CD14-positive monocyte (primary cell): ENCODE data around the gene PDIA6. TPM values are rescaled to one million over a fixed set of nuclear protein-coding genes. Genes with fewer than 3 reads are reported as not detected.
"Not testable (repeated sequence)": the region's sequence is repeated elsewhere in the genome, so short reads cannot be mapped to it uniquely, and the experiment has no call there.

ENCODE experiments used
- DNase-seq, 3 donors: peaks; one replicate each; pipeline ENCODE4 v3.0.0-alpha.2; 2011 to 2022
- H2AFZ ChIP-seq: 2 replicates; pipeline ENCODE4 v1.6.0; 2012; ENCODE audit warnings: mild to moderate bottlenecking, low read depth, low read length, inconsistent platforms; ENCODE audit not compliant: insufficient read depth, poor library complexity, severe bottlenecking
- H3K27ac ChIP-seq, 2 donors: 1 replicate in 1 of 2; 2 replicates in 1 of 2; pipeline ENCODE4 v1.5.1; 2012 to 2013; ENCODE audit warnings: low read length in 2 of 2, control low read depth in 1 of 2, inconsistent platforms in 1 of 2, low read depth in 1 of 2, mild to moderate bottlenecking in 1 of 2
- H3K27me3 ChIP-seq, 2 donors: one replicate each; pipeline versions ENCODE4 v1.6.0 to v1.6.1; 2011 to 2013; ENCODE audit warnings: low read length in 2 of 2; ENCODE audit not compliant: control insufficient read depth in 2 of 2, insufficient read depth in 2 of 2
- H3K36me3 ChIP-seq, 2 donors: replicated peaks in 1 of 2; 1 replicate in 1 of 2; 2 replicates in 1 of 2; pipeline versions ENCODE4 v1.5.1 to v1.6.1; 2012 to 2013; ENCODE audit warnings: low read length in 2 of 2, control low read depth in 1 of 2, inconsistent platforms in 1 of 2, mild to moderate bottlenecking in 1 of 2; ENCODE audit not compliant: insufficient read depth in 2 of 2, control insufficient read depth in 1 of 2
- H3K4me1 ChIP-seq, 2 donors: 1 replicate in 1 of 2; 2 replicates in 1 of 2; pipeline versions ENCODE4 v1.5.1 to v1.6.1; 2012 to 2013; ENCODE audit warnings: low read length in 2 of 2, control low read depth in 1 of 2, inconsistent platforms in 1 of 2, mild to moderate bottlenecking in 1 of 2, moderate library complexity in 1 of 2; ENCODE audit not compliant: insufficient read depth in 2 of 2, control insufficient read depth in 1 of 2
- H3K4me2 ChIP-seq: replicated peaks from 2 replicates; pipeline ENCODE3; 2012; ENCODE audit warnings: low read length, moderate library complexity, mild to moderate bottlenecking; ENCODE audit not compliant: poor library complexity, severe bottlenecking; ENCODE audit errors: extremely low read depth
- H3K4me3 ChIP-seq, 3 experiments: fragments of 200-600 bp in 1 of 3; sonication (generic) in 1 of 3; replicated peaks in 1 of 3; 1 replicate in 2 of 3; 2 replicates in 1 of 3; pipeline ENCODE4 v1.5.1; 2011 to 2013; ENCODE audit warnings: low read length in 3 of 3, mild to moderate bottlenecking in 3 of 3, control low read depth in 2 of 3, low read depth in 2 of 3, inconsistent platforms in 1 of 3, moderate library complexity in 1 of 3
- H3K79me2 ChIP-seq: 2 replicates; pipeline ENCODE4 v1.6.0; 2012; ENCODE audit warnings: mild to moderate bottlenecking, control low read depth, inconsistent platforms, low read length, moderate library complexity; ENCODE audit not compliant: insufficient read depth
- H3K9ac ChIP-seq: 2 replicates; pipeline ENCODE4 v1.6.0; 2017; ENCODE audit warnings: low read length, mild to moderate bottlenecking; ENCODE audit not compliant: insufficient read depth, poor library complexity, severe bottlenecking
- H3K9me3 ChIP-seq, 2 donors: replicated peaks in 1 of 2; 1 replicate in 1 of 2; 2 replicates in 1 of 2; pipeline versions ENCODE4 v1.5.1 to v1.6.1; 2012 to 2013; ENCODE audit warnings: low read length in 2 of 2, control low read depth in 1 of 2; ENCODE audit not compliant: control insufficient read depth in 1 of 2, insufficient read depth in 1 of 2
- H4K20me1 ChIP-seq: 2 replicates; pipeline ENCODE4 v1.6.0; 2012; ENCODE audit warnings: mild to moderate bottlenecking, low read length, control low read depth, moderate library complexity; ENCODE audit not compliant: insufficient read depth
- H3K27ac Mint-ChIP-seq, 7 donors: one replicate each; pipeline ENCODE4 v1.8.0; 2020; ENCODE audit warnings: mild to moderate bottlenecking in 7 of 7, mixed read lengths in 7 of 7, moderate library complexity in 6 of 7, inconsistent platforms in 2 of 7
- H3K27me3 Mint-ChIP-seq, 3 donors: one replicate each; pipeline ENCODE4 v1.8.0; 2021 to 2022; ENCODE audit warnings: low read depth in 3 of 3, mild to moderate bottlenecking in 3 of 3, mixed read lengths in 3 of 3, moderate library complexity in 3 of 3, inconsistent platforms in 1 of 3
- H3K36me3 Mint-ChIP-seq, 2 donors: one replicate each; pipeline ENCODE4 v1.8.0; 2020; ENCODE audit warnings: mixed read lengths in 2 of 2, inconsistent platforms in 1 of 2, mild to moderate bottlenecking in 1 of 2
- H3K4me1 Mint-ChIP-seq: one replicate; pipeline ENCODE4 v1.8.0; 2020; ENCODE audit warnings: mild to moderate bottlenecking, mixed read lengths
- H3K4me3 Mint-ChIP-seq, 2 donors: one replicate each; pipeline ENCODE4 v1.8.0; 2020; ENCODE audit warnings: mild to moderate bottlenecking in 2 of 2, mixed read lengths in 2 of 2, moderate library complexity in 1 of 2
- H3K9me3 Mint-ChIP-seq, 7 donors: one replicate each; pipeline ENCODE4 v1.8.0; 2020 to 2022; ENCODE audit warnings: mixed read lengths in 7 of 7, mild to moderate bottlenecking in 6 of 7, moderate library complexity in 6 of 7, inconsistent platforms in 2 of 7
- WGBS: methylation state at CpG from one replicate; pipeline ENCODE4 v1.1.5; 2013; ENCODE audit warnings: missing lambda C conversion rate; ENCODE audit not compliant: insufficient coverage; 5-methylcytosine and 5-hydroxymethylcytosine counted together
- intact Hi-C, 2 donors: fragments of 100-400 bp; cut with micrococcal nuclease; formaldehyde crosslinking; loops; one replicate each; pipeline versions ENCODE4 v1.15.0 to v1.15.1; 2023
- polyA plus RNA-seq, 3 donors: library from polyadenylated mRNA; depleted of rRNA in 1 of 3; unstranded in 2 of 3; stranded (reverse) in 1 of 3; fragments of 300-500 nt in 2 of 3; fragments of >200 nt in 1 of 3; fragmentation: Illumina TruSeq in 2 of 3; gene quantifications; 1 replicate in 2 of 3; 2 replicates in 1 of 3; pipeline ENCODE4 v1.2.3, GENCODE V29; 2012 to 2021
- TF ChIP-seq, protein P1 (sequence below): fragments of 200-600 bp; IDR thresholded peaks from one replicate; pipeline ENCODE4 v1.8.0; 2022; ENCODE audit warnings: antibody characterized with exemption, mild to moderate bottlenecking

PDIA6 gene
- polyA plus RNA-seq, 3 donors, result 49.8 to 187 (median 166) TPM

DNA sequence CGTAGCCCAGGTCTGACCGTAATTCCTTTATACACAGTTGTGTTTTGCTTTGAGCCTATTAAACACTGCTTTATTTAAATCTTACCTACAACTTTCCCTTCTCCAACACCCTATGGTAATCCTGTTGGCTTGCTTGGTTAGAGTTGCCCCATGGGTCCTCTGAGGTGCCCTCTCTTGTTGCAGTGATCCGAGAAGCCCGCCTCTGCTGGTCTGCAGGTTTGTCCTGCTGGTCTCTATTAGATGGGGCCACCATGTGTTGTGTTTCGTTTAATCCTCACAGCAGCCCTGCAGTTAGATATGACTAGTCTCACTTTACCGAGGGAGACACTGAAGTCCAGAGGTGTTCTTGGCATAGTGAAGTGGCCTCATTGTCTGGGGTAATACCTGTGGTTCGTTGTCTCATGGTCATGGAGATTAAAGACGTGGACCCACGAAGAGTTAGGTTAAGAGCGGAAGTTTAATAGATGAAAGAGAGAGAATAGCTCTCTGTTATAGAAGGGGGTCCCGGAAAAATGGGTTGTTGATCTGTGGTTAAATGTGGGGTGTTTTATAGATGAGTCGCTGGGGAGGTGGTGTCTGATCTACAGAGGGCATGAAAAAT is 7.2 kb upstream of the PDIA6 start:
- Mint-ChIP-seq H3K9me3 (peaks cover 0 to 2% (median 0%) of the 10 kb centered on the region in 7 donors), H3K36me3 (peaks cover 0 to 2% of the 10 kb centered on the region in 2 donors), H3K4me3 (no peak overlapping the region), H3K27me3 (peaks cover 7 to 21% (median 12%) of the 10 kb centered on the region in 3 donors), H3K4me1 (peaks cover 24% of the 10 kb centered on the region), H3K27ac (no peak overlapping the region)
- H3K9ac ChIP-seq, result no peak overlapping the region
- intact Hi-C loops, result no loop called here
- no peaks in the 10 kb centered on the region for H3K79me2 ChIP-seq
- H4K20me1 ChIP-seq, result no peaks in the 10 kb centered on the region
- no peak overlapping the region for H3K27ac ChIP-seq
- WGBS, result 87% methylated on average over 10 of the region's 12 CpGs
- no peak for DNase-seq
- H3K4me1 ChIP-seq, result peaks cover 10 to 13% of the 10 kb centered on the region in 2 donors
- peaks cover 5 to 9% of the 10 kb centered on the region in 2 donors for H3K27me3 ChIP-seq
- TF ChIP-seq, protein P1, sequence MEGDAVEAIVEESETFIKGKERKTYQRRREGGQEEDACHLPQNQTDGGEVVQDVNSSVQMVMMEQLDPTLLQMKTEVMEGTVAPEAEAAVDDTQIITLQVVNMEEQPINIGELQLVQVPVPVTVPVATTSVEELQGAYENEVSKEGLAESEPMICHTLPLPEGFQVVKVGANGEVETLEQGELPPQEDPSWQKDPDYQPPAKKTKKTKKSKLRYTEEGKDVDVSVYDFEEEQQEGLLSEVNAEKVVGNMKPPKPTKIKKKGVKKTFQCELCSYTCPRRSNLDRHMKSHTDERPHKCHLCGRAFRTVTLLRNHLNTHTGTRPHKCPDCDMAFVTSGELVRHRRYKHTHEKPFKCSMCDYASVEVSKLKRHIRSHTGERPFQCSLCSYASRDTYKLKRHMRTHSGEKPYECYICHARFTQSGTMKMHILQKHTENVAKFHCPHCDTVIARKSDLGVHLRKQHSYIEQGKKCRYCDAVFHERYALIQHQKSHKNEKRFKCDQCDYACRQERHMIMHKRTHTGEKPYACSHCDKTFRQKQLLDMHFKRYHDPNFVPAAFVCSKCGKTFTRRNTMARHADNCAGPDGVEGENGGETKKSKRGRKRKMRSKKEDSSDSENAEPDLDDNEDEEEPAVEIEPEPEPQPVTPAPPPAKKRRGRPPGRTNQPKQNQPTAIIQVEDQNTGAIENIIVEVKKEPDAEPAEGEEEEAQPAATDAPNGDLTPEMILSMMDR, result no peak
- no peak overlapping the region for H2AFZ ChIP-seq
- H3K36me3 ChIP-seq, result no peaks in the 10 kb centered on the region
- no peak overlapping the region for H3K4me2 ChIP-seq
- no peaks in the 10 kb centered on the region for H3K9me3 ChIP-seq
- H3K4me3 ChIP-seq, result no peak overlapping the region

GRCh38 chr2:10818984-10819383 is 6.4 kb upstream of the PDIA6 start:
- 100% methylated on average over 1 of the region's 3 CpGs for WGBS
- H3K9me3 ChIP-seq, result no peaks in the 10 kb centered on the region
- Mint-ChIP-seq H3K4me3 (no peak overlapping the region), H3K27ac (no peak overlapping the region), H3K27me3 (peaks cover 7 to 14% (median 12%) of the 10 kb centered on the region in 3 donors), H3K9me3 (peaks cover 0 to 2% (median 0%) of the 10 kb centered on the region in 7 donors), H3K36me3 (peaks cover 0 to 2% of the 10 kb centered on the region in 2 donors), H3K4me1 (peaks cover 24% of the 10 kb centered on the region)
- no peaks in the 10 kb centered on the region for H3K79me2 ChIP-seq
- H3K36me3 ChIP-seq, result no peaks in the 10 kb centered on the region
- no peak overlapping the region for H3K4me2 ChIP-seq
- H3K4me1 ChIP-seq, result peaks cover 10 to 13% of the 10 kb centered on the region in 2 donors
- H2AFZ ChIP-seq, result no peak overlapping the region
- H3K27ac ChIP-seq, result no peak overlapping the region
- no peak overlapping the region for H3K4me3 ChIP-seq
- H4K20me1 ChIP-seq, result no peaks in the 10 kb centered on the region
- TF ChIP-seq, protein P1, result no peak
- H3K27me3 ChIP-seq, result peaks cover 5% of the 10 kb centered on the region in 2 donors
- no peak overlapping the region for H3K9ac ChIP-seq
- intact Hi-C loops, result no loop called here
- no peak for DNase-seq

- H3K79me2 ChIP-seq, H3K9me3 Mint-ChIP-seq, H3K4me3 ChIP-seq, DNase-seq, H3K27ac Mint-ChIP-seq, H3K36me3 ChIP-seq, H4K20me1 ChIP-seq, H3K36me3 Mint-ChIP-seq, H3K4me2 ChIP-seq, H3K9me3 ChIP-seq, H3K27me3 ChIP-seq, H3K4me3 Mint-ChIP-seq, intact Hi-C loops, H2AFZ ChIP-seq, H3K9ac ChIP-seq, H3K27ac ChIP-seq: not testable (repeated sequence)
- Mint-ChIP-seq H3K4me1 (peaks cover 24% of the 10 kb centered on the region), H3K27me3 (peaks cover 4 to 10% (median 10%) of the 10 kb centered on the region in 3 donors)
- H3K4me1 ChIP-seq, result peaks cover 12 to 14% of the 10 kb centered on the region in 2 donors
- no CpG with 5 or more reads among the region's 3 CpGs for WGBS
Observed at GRCh38 chr2:10818305-10818704, 5.7 kb upstream of the PDIA6 start.
